Heart left ventricle (tissue), 16 donors: ENCODE results near the gene C1QL1. TPM values are rescaled to one million over a fixed set of nuclear protein-coding genes. Genes with fewer than 3 reads are reported as not detected.

Experiments
- ATAC-seq, 4 donors: fragments of 200-7000 bp; cut with Tn5 transposase; one replicate each; pipeline ENCODE4 v1.9.1; 2020 to 2022; ENCODE audit warnings: moderate library complexity in 4 of 4, mild to moderate bottlenecking in 3 of 4, moderate number of reproducible peaks in 1 of 4
- DNase-seq, 5 donors: peaks; one replicate each; pipeline ENCODE4 v3.0.0-alpha.2; 2020
- H3K27ac ChIP-seq, 12 donors: fragments of 200-600 bp; sonication (generic) in 4 of 12; one replicate each; pipeline versions ENCODE4 v1.5.0 to v1.8.0; 2016 to 2022; ENCODE audit warnings: mild to moderate bottlenecking in 2 of 12
- H3K27me3 ChIP-seq, 9 donors: fragments of 200-600 bp; sonication (generic) in 2 of 9; one replicate each; pipeline versions ENCODE4 v1.5.1 to v1.8.0; 2016 to 2022; ENCODE audit warnings: mild to moderate bottlenecking in 3 of 9
- H3K36me3 ChIP-seq, 9 donors: fragments of 200-600 bp; sonication (generic) in 2 of 9; one replicate each; pipeline versions ENCODE4 v1.5.0 to v1.8.0; 2018 to 2022; ENCODE audit warnings: mild to moderate bottlenecking in 2 of 9
- H3K4me1 ChIP-seq, 12 donors: fragments of 200-600 bp; sonication (generic) in 4 of 12; one replicate each; pipeline versions ENCODE4 v1.5.0 to v1.8.0; 2016 to 2022; ENCODE audit warnings: mild to moderate bottlenecking in 3 of 12
- H3K4me3 ChIP-seq, 12 donors: fragments of 200-600 bp; sonication (generic) in 4 of 12; one replicate each; pipeline versions ENCODE4 v1.5.0 to v1.8.0; 2017 to 2022; ENCODE audit warnings: mild to moderate bottlenecking in 9 of 12, moderate library complexity in 4 of 12
- H3K9me3 ChIP-seq, 12 donors: fragments of 200-600 bp; sonication (generic) in 4 of 12; one replicate each; pipeline versions ENCODE4 v1.5.0 to v1.8.0; 2016 to 2022; ENCODE audit warnings: mild to moderate bottlenecking in 1 of 12
- CTCF ChIP-seq, 12 donors: fragments of 200-600 bp; sonication (generic) in 4 of 12; IDR thresholded peaks; one replicate each; pipeline versions ENCODE4 v1.5.0 to v1.8.0; 2018 to 2022; ENCODE audit warnings: antibody characterized with exemption in 12 of 12, mild to moderate bottlenecking in 5 of 12
- POLR2A ChIP-seq, 2 donors: fragments of 450-650 bp; IDR thresholded peaks; one replicate each; pipeline ENCODE4 v1.6.1; 2017; ENCODE audit warnings: antibody characterized with exemption in 2 of 2, mild to moderate bottlenecking in 2 of 2, moderate library complexity in 2 of 2
- WGBS, 4 donors: extraction: QIAGEN DNeasy Blood & Tissue Kit in 2 of 4; methylation state at CpG; one replicate each; pipeline versions ENCODE4 v1.1.5 to v1.1.7; 2013 to 2018; 5-methylcytosine and 5-hydroxymethylcytosine counted together
- intact Hi-C, 10 donors: fragments of 100-400 bp; cut with DNase I; formaldehyde crosslinking; loops; one replicate each; pipeline versions ENCODE4 v1.11.1 to v1.14.2; 2022
- polyA plus RNA-seq, 2 donors: library from polyadenylated mRNA; stranded (reverse); fragments of 200-250 nt; gene quantifications; one replicate each; pipeline ENCODE4 v1.2.3, GENCODE V29; 2013
- total RNA-seq, 9 donors: library from RNA; depleted of rRNA in 2 of 9; stranded (reverse); fragments of >200 nt in 2 of 9; fragmentation: NEBNext Ultra II Directional in 3 of 9; extraction: Animal tissue kit (Norgen Biotek cat#: 25700) in 3 of 9; gene quantifications; one replicate each; pipeline versions ENCODE4 v1.1.0 to v1.2.4, GENCODE V29; 2016 to 2023
- donor health status: ischemic (EF 13 %, LVEDD 7.1; RV severe dilation, severe dysfunction).
- donor health status: healthy with polysubstance abuse.
- donor health status: DM: no; HTN: yes; CAD: no.
- donor health status: DM: no; HTN: no; CAD: no.
- donor health status: ischemic (EF 25% LVEDD 6.9; RV normal size, moderate dysfunction).
- donor health status: ischemic (EF 25% LVEDD 5.7; RV mildly dilated, moderate dysfunction).
- donor health status: healthy.
- donor health status: DM: yes; HTN: yes; CAD: no.
- donor health status: ischemic (EF 35%, LVEDD 5.7; RV mildly dilated, moderate dysfunction).
- donor health status: nonischemic (EF 11% LVEDD 7.7; RV severe dilation, severe dysfunction).
- donor health status: DM: yes; HTN: yes; CAD: no.
- donor health status: PGD.
- donor health status: ischemic (EF 29% LVEDD 5.4; RV normal size, mild dysfunction).
- donor health status: nonischemic (EF 23%, LVEDD 6.1; RV moderate dilation, normal function).

C1QL1 gene
- total and polyA plus RNA-seq, 11 donors, result 0.66 to 5.8 (median 1.4) TPM

GRCh38 chr17:44933824-44934744, 34.0 kb downstream of the C1QL1 start:
- Histone ChIP-seq H3K4me1 (peaks cover 0 to 28% (median 2%) of the 10 kb centered on the region in 12 donors), H3K27ac (no peak overlapping the region), H3K27me3 (no peaks in the 10 kb centered on the region), H3K9me3 (peaks cover 0 to 8% (median 0%) of the 10 kb centered on the region in 12 donors), H3K4me3 (no peak overlapping the region), H3K36me3 (peaks cover 0 to 8% (median 0%) of the 10 kb centered on the region in 9 donors)
- peak in 1 of 5 donors; percentile 63 for DNase-seq
- 87 to 91% (median 89%) methylated on average over 22 to 34 of the region's 34 CpGs for WGBS, 4 donors
- ATAC-seq, result peak in 2 of 4 donors; percentile 16 to 36
- intact Hi-C loops, result no loop called here
- TF ChIP-seq POLR2A (IDR thresholded peaks at IDR 0.05), result no peak
- TF ChIP-seq CTCF (IDR thresholded peaks at IDR 0.05), result no peak

- TF ChIP-seq CTCF (IDR thresholded peaks at IDR 0.05) (no peak), POLR2A (IDR thresholded peaks at IDR 0.05) (no peak)
- intact Hi-C loops, result no loop called here
- H3K4me1 ChIP-seq, result peaks cover 0 to 28% (median 2%) of the 10 kb centered on the region in 12 donors
- ATAC-seq (peak in 2 of 4 donors; percentile 40 to 48), DNase-seq (peak in 1 of 5 donors; percentile 20)
- H3K27ac ChIP-seq, result no peak overlapping the region
- peaks cover 0 to 8% (median 0%) of the 10 kb centered on the region in 9 donors for H3K36me3 ChIP-seq
- no peaks in the 10 kb centered on the region for H3K9me3 ChIP-seq
- H3K27me3 ChIP-seq, result no peaks in the 10 kb centered on the region
- WGBS, 4 donors, result 47 to 75% (median 55%) methylated on average over 5 to 6 of the region's 6 CpGs
- H3K4me3 ChIP-seq, result no peak overlapping the region
These were observed 35.4 kb downstream of the C1QL1 start for GRCh38 chr17:44932787-44933097.

GRCh38 chr17:44932096-44932786, 35.9 kb downstream of the C1QL1 start:
- DNase-seq, result peak in 1 of 5 donors; percentile 18
- H3K36me3 ChIP-seq, result peaks cover 0 to 8% (median 0%) of the 10 kb centered on the region in 9 donors
- intact Hi-C loops, result no loop called here
- no peaks in the 10 kb centered on the region for H3K27me3 ChIP-seq
- no peaks in the 10 kb centered on the region for H3K9me3 ChIP-seq
- H3K4me1 ChIP-seq, result peaks cover 0 to 28% (median 2%) of the 10 kb centered on the region in 12 donors
- 84 to 92% (median 89%) methylated on average over 8 of the region's 8 CpGs for WGBS, 4 donors
- ATAC-seq, result no peak
- no peak overlapping the region for H3K4me3 ChIP-seq
- H3K27ac ChIP-seq, result no peak overlapping the region
- TF ChIP-seq CTCF (IDR thresholded peaks at IDR 0.05) (no peak), POLR2A (IDR thresholded peaks at IDR 0.05) (no peak)

GRCh38 chr17:44931376-44931775, 36.7 kb downstream of the C1QL1 start:
- no peak for DNase-seq
- Histone ChIP-seq H3K27me3 (no peaks in the 10 kb centered on the region), H3K36me3 (peaks cover 0 to 8% (median 0%) of the 10 kb centered on the region in 9 donors), H3K9me3 (no peaks in the 10 kb centered on the region), H3K4me3 (no peak overlapping the region), H3K4me1 (peaks cover 0 to 28% (median 2%) of the 10 kb centered on the region in 12 donors), H3K27ac (no peak overlapping the region)
- intact Hi-C loops, result no loop called here
- no peak for ATAC-seq
- WGBS, 4 donors, result 56 to 78% (median 67%) methylated on average over 5 of the region's 5 CpGs
- TF ChIP-seq CTCF (IDR thresholded peaks at IDR 0.05), result no peak
- no peak for TF ChIP-seq POLR2A (IDR thresholded peaks at IDR 0.05)
